ENCODE results near the gene CMIP. TPM values are rescaled to one million over a fixed set of nuclear protein-coding genes. Genes with fewer than 3 reads are reported as not detected.

Gene CMIP
- total and polyA plus RNA-seq, 10 of the 15 experiments (the other 5 are each of a cell fraction or from before 2014, with no cell fraction given): 1.2 to 43.2 (median 4.4) TPM

GRCh38 chr16:81550432-81550808 is 105.8 kb downstream of the CMIP start:
- no TSS peak for BruUV-seq (replicated peaks)
- peaks cover 4% of the 10 kb centered on the region for H3K79me2 ChIP-seq (ENCODE audit: control insufficient read depth, insufficient read depth, low read length)
- FAIRE-seq (no peak), ATAC-seq (no peak), DNase-seq (ENCODE audit: low read depth, low spot score) (no peak)
- peaks cover 1 to 5% of the 10 kb centered on the region in 2 experiments; a peak in 2 of 4 replicates for H3K36me3 ChIP-seq (ENCODE audit: control insufficient read depth in 2 of 2, insufficient read depth in 2 of 2, low read length in 1 of 2)
- H3K4me1 ChIP-seq (ENCODE audit: control insufficient read depth, insufficient read depth, low read length): peaks cover 12% of the 10 kb centered on the region
- no peak overlapping the region for H2AFZ ChIP-seq (ENCODE audit: control insufficient read depth, low read depth, low read length)
- TF ChIP-seq NFYB (IDR thresholded peaks at IDR 0.05; ENCODE audit: insufficient read depth, low read depth, low read length) (no peak), STAT1 (conservative IDR thresholded peaks at IDR 0.05) (no peak), MEF2B (IDR thresholded peaks at IDR 0.05; ENCODE audit: partially characterized antibody, poor library complexity, severe bottlenecking) (no peak)
- H4K20me1 ChIP-seq (ENCODE audit: control insufficient read depth, insufficient read depth): 0 out of 2 replicates have a peak, but pooled peaks cover 3% of the 10 kb centered on the region
- CTCF ChIA-PET: no interaction called here
- no peak overlapping the region for H3K4me3 ChIP-seq
- H3K9me3 ChIP-seq (replicated peaks; ENCODE audit: control insufficient read depth, insufficient read depth, low read length): no peaks in the 10 kb centered on the region; the same call in 2 of the 3 replicates
- no peaks in the 10 kb centered on the region for H3K27me3 ChIP-seq (replicated peaks in 1 of 2; ENCODE audit: control insufficient read depth in 2 of 2, insufficient read depth in 2 of 2, low read length in 1 of 2)
- in situ Hi-C loops (cut with MboI): no loop called here
- RAD21 ChIA-PET (ENCODE audit: unreplicated experiment): no interaction called here
- WGBS (ENCODE audit: insufficient coverage, insufficient replicate concordance, low lambda C conversion rate, missing lambda C conversion rate): 100% methylated on average over 2 of the region's 2 CpGs
- no peak overlapping the region for H3K27ac ChIP-seq (ENCODE audit: control insufficient read depth, insufficient read depth)
- no peak overlapping the region for H3K4me2 ChIP-seq (ENCODE audit: control insufficient read depth, insufficient read depth)
- SMC1A ChIA-PET (ENCODE audit: uncharacterized antibody, unreplicated experiment): no interaction called here
- POLR2A ChIA-PET: no interaction called here
- no peak overlapping the region for H3K9ac ChIP-seq (ENCODE audit: control insufficient read depth, insufficient read depth, low read length)
- intact Hi-C loops (cut with micrococcal nuclease; ENCODE audit: unreplicated experiment): no loop called here

GRCh38 chr16:81551151-81551808 is 106.7 kb downstream of the CMIP start:
- Histone ChIP-seq H2AFZ (ENCODE audit: control insufficient read depth, low read depth, low read length) (no peak overlapping the region), H3K9me3 (replicated peaks; ENCODE audit: control insufficient read depth, insufficient read depth, low read length) (no peaks in the 10 kb centered on the region; the same call in 2 of the 3 replicates), H3K9ac (ENCODE audit: control insufficient read depth, insufficient read depth, low read length) (no peak overlapping the region), H3K36me3 (ENCODE audit: control insufficient read depth in 2 of 2, insufficient read depth in 2 of 2, low read length in 1 of 2) (peaks cover 1 to 2% of the 10 kb centered on the region in 2 experiments; a peak in 2 of 4 replicates), H3K4me3 (no peak overlapping the region), H3K27ac (ENCODE audit: control insufficient read depth, insufficient read depth) (no peak overlapping the region; the same call in 1 of the 2 replicates), H4K20me1 (ENCODE audit: control insufficient read depth, insufficient read depth) (0 out of 2 replicates have a peak, but pooled peaks cover 3% of the 10 kb centered on the region), H3K27me3 (replicated peaks in 1 of 2; ENCODE audit: control insufficient read depth in 2 of 2, insufficient read depth in 2 of 2, low read length in 1 of 2) (no peaks in the 10 kb centered on the region), H3K4me1 (ENCODE audit: control insufficient read depth, insufficient read depth, low read length) (peaks cover 12% of the 10 kb centered on the region), H3K4me2 (ENCODE audit: control insufficient read depth, insufficient read depth) (no peak overlapping the region), H3K79me2 (ENCODE audit: control insufficient read depth, insufficient read depth, low read length) (peaks cover 4% of the 10 kb centered on the region)
- ATAC-seq (peak; percentile 41; the same call in 2 of the 3 replicates), DNase-seq (ENCODE audit: low read depth, low spot score) (peak; percentile 9), FAIRE-seq (no peak)
- WGBS (ENCODE audit: insufficient coverage, insufficient replicate concordance, low lambda C conversion rate, missing lambda C conversion rate): 49% methylated on average over 6 of the region's 6 CpGs
- BruUV-seq (replicated peaks): no TSS peak
- ChIA-PET CTCF (no interaction called here), RAD21 (ENCODE audit: unreplicated experiment) (no interaction called here), SMC1A (ENCODE audit: uncharacterized antibody, unreplicated experiment) (no interaction called here), POLR2A (no interaction called here)
- in situ Hi-C loops (cut with MboI) (no loop called here), intact Hi-C loops (cut with micrococcal nuclease; ENCODE audit: unreplicated experiment) (no loop called here)
- TF ChIP-seq RCOR1 (conservative IDR thresholded peaks at IDR 0.05; ENCODE audit: low read depth, low read length) (no peak), GATAD2B (conservative IDR thresholded peaks at IDR 0.05; ENCODE audit: low read depth) (no peak), SUPT20H (IDR thresholded peaks at IDR 0.05; ENCODE audit: borderline replicate concordance, control insufficient read depth, low read depth, low read length) (no peak), DPF2 (IDR thresholded peaks at IDR 0.05) (no peak), ZNF207 (IDR thresholded peaks at IDR 0.05; ENCODE audit: borderline replicate concordance) (no peak), SMAD1 (IDR thresholded peaks at IDR 0.05; ENCODE audit: low read depth, partially characterized antibody) (no peak), BCLAF1 (IDR thresholded peaks at IDR 0.05) (no peak), TCF12 (IDR thresholded peaks at IDR 0.05; ENCODE audit: low read depth, low read length) (no peak), HDAC2 (IDR thresholded peaks at IDR 0.05) (no peak), RFX5 (IDR thresholded peaks at IDR 0.05; ENCODE audit: low read depth, low read length) (no peak), RBBP5 (conservative IDR thresholded peaks at IDR 0.05) (no peak)

All from GM12878 (cell line).